Natural killer cell (primary cell): ENCODE results near the gene CTSZ. TPM values are rescaled to one million over a fixed set of nuclear protein-coding genes. Genes with fewer than 3 reads are reported as not detected.
A peak's percentile ranks its signal among the peaks of the same experiment; 100 is the strongest.

Source experiments
- ATAC-seq, 3 donors: fragments of 150-1000 bp in 2 of 3; fragments of 200-7000 bp in 1 of 3; cut with Tn5 transposase; 1 replicate in 1 of 3; 2 replicates in 2 of 3; pipeline ENCODE4 v1.10.0; 2021; ENCODE audit warnings: mild to moderate bottlenecking in 2 of 3, moderate library complexity in 2 of 3
- DNase-seq, 2 donors: peaks; one replicate each; pipeline versions ENCODE4 v3.0.0 to v3.0.0-alpha.2; 2013 to 2021; ENCODE audit warnings: mixed read lengths in 1 of 2
- H3K27ac ChIP-seq: one replicate; pipeline ENCODE4 v1.5.1; 2013; ENCODE audit warnings: mild to moderate bottlenecking, low read length
- H3K27me3 ChIP-seq: one replicate; pipeline ENCODE4 v1.6.1; 2013; ENCODE audit warnings: low read length; ENCODE audit not compliant: control insufficient read depth, insufficient read depth
- H3K36me3 ChIP-seq: one replicate; pipeline ENCODE4 v1.6.1; 2013; ENCODE audit warnings: low read length; ENCODE audit not compliant: control insufficient read depth, insufficient read depth
- H3K4me1 ChIP-seq: one replicate; pipeline ENCODE4 v1.6.1; 2013; ENCODE audit warnings: low read length; ENCODE audit not compliant: control insufficient read depth, insufficient read depth
- H3K4me3 ChIP-seq: one replicate; pipeline ENCODE4 v1.5.1; 2013; ENCODE audit warnings: low read length
- H3K9me3 ChIP-seq: one replicate; pipeline ENCODE4 v1.6.1; 2013; ENCODE audit warnings: low read length; ENCODE audit not compliant: control insufficient read depth, insufficient read depth
- H3K27ac Mint-ChIP-seq, 2 donors: one replicate each; pipeline ENCODE4 v1.8.0; 2022; ENCODE audit warnings: mild to moderate bottlenecking in 2 of 2, mixed read lengths in 2 of 2, moderate library complexity in 1 of 2
- H3K27me3 Mint-ChIP-seq, 2 donors: one replicate each; pipeline ENCODE4 v1.8.0; 2022; ENCODE audit warnings: low read depth in 2 of 2, mixed read lengths in 2 of 2
- H3K36me3 Mint-ChIP-seq: one replicate; pipeline ENCODE4 v1.8.0; 2022; ENCODE audit warnings: mixed read lengths
- H3K4me1 Mint-ChIP-seq, 2 donors: one replicate each; pipeline ENCODE4 v1.8.0; 2022; ENCODE audit warnings: mixed read lengths in 2 of 2
- H3K4me3 Mint-ChIP-seq: one replicate; pipeline ENCODE4 v1.8.0; 2022; ENCODE audit warnings: mild to moderate bottlenecking, moderate library complexity, mixed read lengths
- H3K9me3 Mint-ChIP-seq, 2 donors: one replicate each; pipeline ENCODE4 v1.8.0; 2022; ENCODE audit warnings: mixed read lengths in 2 of 2
- WGBS: methylation state at CpG from one replicate; pipeline ENCODE4 v1.1.7; 2013; ENCODE audit warnings: missing lambda C conversion rate; ENCODE audit not compliant: insufficient coverage; 5-methylcytosine and 5-hydroxymethylcytosine counted together
- intact Hi-C: fragments of 100-400 bp; cut with micrococcal nuclease; formaldehyde crosslinking; loops from one replicate; pipeline ENCODE4 v1.14.2; 2022
- total RNA-seq, 4 donors: library from RNA; stranded (reverse); fragments of 120-200 nt in 1 of 4; gene quantifications; one replicate each; pipeline versions ENCODE4 v1.2.3 to v1.2.4, GENCODE V29; 2013 to 2022
- TF ChIP-seq, protein P1 (sequence below): fragments of 200-600 bp; IDR thresholded peaks from one replicate; pipeline ENCODE4 v1.8.0; 2022; ENCODE audit warnings: antibody characterized with exemption

CTSZ gene
- total RNA-seq, 3 donors from 2014 or later (not counting 1 experiment from before 2014, with no cell fraction given) = 30.5 to 52.5 (median 42.3) TPM

DNA sequence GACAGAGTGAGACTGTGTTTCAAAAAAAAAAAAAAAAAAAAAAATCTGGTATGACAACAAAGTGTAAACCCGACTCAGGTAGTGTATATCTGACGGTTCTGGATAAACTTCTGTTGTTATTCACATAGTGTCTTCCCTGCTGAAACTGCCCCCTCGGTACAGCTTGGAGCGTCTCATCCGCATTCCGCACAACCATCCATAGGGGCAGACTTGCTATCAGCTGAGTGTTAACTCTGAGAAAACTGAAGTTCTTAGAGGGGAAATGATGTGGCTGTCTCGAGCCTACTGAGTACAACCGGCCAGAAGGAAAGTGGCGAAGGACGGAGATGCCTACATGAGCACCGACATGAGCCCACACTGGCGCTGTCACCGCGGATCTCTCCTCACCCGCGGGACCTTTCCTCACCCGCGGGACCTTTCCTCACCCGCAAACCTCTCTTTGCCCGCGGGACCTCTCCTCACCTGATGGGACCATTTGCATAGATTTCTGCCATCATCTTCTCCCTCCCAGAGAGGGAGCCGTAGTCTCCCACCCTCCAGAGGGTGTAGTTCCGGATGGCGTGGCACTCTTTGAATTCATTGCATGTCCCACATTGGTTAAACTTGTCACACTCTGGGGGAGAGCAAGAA, 9.8 kb downstream of the CTSZ start:
- DNase-seq (no peak), ATAC-seq (no peak)
- no peak overlapping the region for H3K27ac ChIP-seq
- H3K9me3 ChIP-seq = no peaks in the 10 kb centered on the region
- 98% methylated on average over 24 of the region's 24 CpGs for WGBS
- no peak overlapping the region for H3K4me3 ChIP-seq
- H3K4me3 Mint-ChIP-seq = no peak overlapping the region
- no peak overlapping the region for H3K27ac Mint-ChIP-seq
- peaks cover 0 to 4% of the 10 kb centered on the region in 2 donors for H3K4me1 Mint-ChIP-seq
- no peaks in the 10 kb centered on the region for H3K27me3 Mint-ChIP-seq
- TF ChIP-seq, protein P1, sequence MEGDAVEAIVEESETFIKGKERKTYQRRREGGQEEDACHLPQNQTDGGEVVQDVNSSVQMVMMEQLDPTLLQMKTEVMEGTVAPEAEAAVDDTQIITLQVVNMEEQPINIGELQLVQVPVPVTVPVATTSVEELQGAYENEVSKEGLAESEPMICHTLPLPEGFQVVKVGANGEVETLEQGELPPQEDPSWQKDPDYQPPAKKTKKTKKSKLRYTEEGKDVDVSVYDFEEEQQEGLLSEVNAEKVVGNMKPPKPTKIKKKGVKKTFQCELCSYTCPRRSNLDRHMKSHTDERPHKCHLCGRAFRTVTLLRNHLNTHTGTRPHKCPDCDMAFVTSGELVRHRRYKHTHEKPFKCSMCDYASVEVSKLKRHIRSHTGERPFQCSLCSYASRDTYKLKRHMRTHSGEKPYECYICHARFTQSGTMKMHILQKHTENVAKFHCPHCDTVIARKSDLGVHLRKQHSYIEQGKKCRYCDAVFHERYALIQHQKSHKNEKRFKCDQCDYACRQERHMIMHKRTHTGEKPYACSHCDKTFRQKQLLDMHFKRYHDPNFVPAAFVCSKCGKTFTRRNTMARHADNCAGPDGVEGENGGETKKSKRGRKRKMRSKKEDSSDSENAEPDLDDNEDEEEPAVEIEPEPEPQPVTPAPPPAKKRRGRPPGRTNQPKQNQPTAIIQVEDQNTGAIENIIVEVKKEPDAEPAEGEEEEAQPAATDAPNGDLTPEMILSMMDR = no peak
- no peaks in the 10 kb centered on the region for H3K36me3 Mint-ChIP-seq
- H3K27me3 ChIP-seq = no peaks in the 10 kb centered on the region
- intact Hi-C loops = no loop called here
- no peaks in the 10 kb centered on the region for H3K9me3 Mint-ChIP-seq
- H3K4me1 ChIP-seq = no peaks in the 10 kb centered on the region
- peaks cover 61% of the 10 kb centered on the region for H3K36me3 ChIP-seq

DNA sequence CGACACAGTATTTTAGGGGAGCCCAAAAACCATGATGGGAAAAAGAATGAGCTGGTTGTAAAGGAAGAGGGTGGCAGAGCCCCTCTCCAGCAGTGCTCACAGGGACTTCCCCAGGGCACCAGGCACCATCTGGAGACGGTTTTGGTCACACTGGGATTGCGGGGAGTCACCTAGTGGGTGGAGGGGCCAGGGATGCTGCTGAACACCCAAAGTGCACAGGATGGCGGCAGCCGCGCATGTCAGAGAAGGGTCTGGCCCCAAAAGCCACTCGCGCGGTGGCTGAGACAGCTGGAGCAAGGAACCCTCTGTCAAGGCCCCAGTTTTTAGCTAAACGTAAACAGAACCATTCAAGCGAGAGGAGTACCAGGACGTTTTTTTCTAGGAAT, 10.8 kb downstream of the CTSZ start:
- Mint-ChIP-seq H3K27ac (peak overlapping the region in 1 of 2 donors; percentile 19), H3K27me3 (no peaks in the 10 kb centered on the region), H3K9me3 (no peaks in the 10 kb centered on the region), H3K36me3 (peaks cover 6% of the 10 kb centered on the region), H3K4me3 (no peak overlapping the region), H3K4me1 (peaks cover 0 to 4% of the 10 kb centered on the region in 2 donors)
- intact Hi-C loops = no loop called here
- ATAC-seq (no peak), DNase-seq (no peak)
- H3K36me3 ChIP-seq = peaks cover 69% of the 10 kb centered on the region
- 97% methylated on average over 12 of the region's 12 CpGs for WGBS
- H3K27ac ChIP-seq = no peak overlapping the region
- TF ChIP-seq, protein P1 = no peak
- H3K4me1 ChIP-seq = no peaks in the 10 kb centered on the region
- no peaks in the 10 kb centered on the region for H3K9me3 ChIP-seq
- H3K27me3 ChIP-seq = no peaks in the 10 kb centered on the region
- no peak overlapping the region for H3K4me3 ChIP-seq

DNA sequence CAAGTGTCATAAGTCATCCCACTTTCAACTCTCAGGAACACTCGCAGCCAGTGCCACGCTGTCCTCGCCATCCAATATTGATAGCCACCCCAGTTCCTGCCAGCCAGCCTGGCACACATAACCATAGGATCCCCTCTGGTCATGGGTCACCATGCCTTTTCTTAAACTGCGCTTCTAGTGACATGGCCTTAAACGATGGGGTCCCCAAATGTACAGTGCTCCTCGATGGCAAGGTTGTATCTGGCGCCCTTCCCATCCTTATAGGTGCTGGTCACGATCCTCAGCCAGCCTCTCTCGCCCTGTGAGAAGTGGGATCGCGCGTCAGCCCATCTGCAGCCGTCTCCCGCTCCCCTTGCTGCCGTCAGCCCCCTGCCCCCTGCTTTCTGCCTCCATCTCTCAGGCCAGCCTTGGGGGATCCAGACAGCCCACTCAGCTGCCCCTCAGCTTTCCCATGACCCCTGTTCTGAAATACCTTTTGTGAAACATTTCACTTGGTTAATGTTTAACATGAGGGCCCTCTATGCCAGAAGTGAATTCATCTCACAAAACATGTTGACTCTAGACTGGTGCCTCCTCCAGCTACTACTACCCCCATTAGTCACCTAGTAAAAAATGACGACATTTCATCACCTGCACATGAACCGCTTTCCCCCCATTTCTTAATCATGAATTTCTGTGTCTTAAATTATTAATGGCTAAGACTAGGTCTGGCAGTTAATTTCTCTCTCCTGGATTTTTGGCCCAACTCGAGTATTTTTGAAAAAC, 11.4 kb downstream of the CTSZ start:
- no peak overlapping the region for H3K27ac ChIP-seq
- H3K9me3 ChIP-seq = no peaks in the 10 kb centered on the region
- H3K4me3 Mint-ChIP-seq = no peak overlapping the region
- no peaks in the 10 kb centered on the region for H3K27me3 Mint-ChIP-seq
- no peaks in the 10 kb centered on the region for H3K9me3 Mint-ChIP-seq
- H3K4me3 ChIP-seq = no peak overlapping the region
- intact Hi-C loops = no loop called here
- ATAC-seq (no peak), DNase-seq (no peak)
- peak overlapping the region in 1 of 2 donors; percentile 19 for H3K27ac Mint-ChIP-seq
- WGBS = 93% methylated on average over 17 of the region's 18 CpGs
- H3K4me1 ChIP-seq = no peaks in the 10 kb centered on the region
- H3K4me1 Mint-ChIP-seq = peaks cover 0 to 4% of the 10 kb centered on the region in 2 donors
- TF ChIP-seq, protein P1 = no peak
- peaks cover 75% of the 10 kb centered on the region for H3K36me3 ChIP-seq
- no peaks in the 10 kb centered on the region for H3K27me3 ChIP-seq
- H3K36me3 Mint-ChIP-seq = peaks cover 7% of the 10 kb centered on the region
